HepG2 (cell line): ENCODE results near the gene ZNF429. TPM values are rescaled to one million over a fixed set of nuclear protein-coding genes. Genes with fewer than 3 reads are reported as not detected.

Source experiments
- MTA1 ChIP-seq: sonication (generic); formaldehyde crosslinking; IDR thresholded peaks from 2 replicates; pipeline ENCODE4 v1.4.0; 2020; ENCODE audit warnings: missing genetic modification reagents, mild to moderate bottlenecking, borderline replicate concordance
- RBAK ChIP-seq: sonication (generic); formaldehyde crosslinking; IDR thresholded peaks from 2 replicates; pipeline ENCODE4 v1.5.1; 2020; ENCODE audit warnings: mild to moderate bottlenecking, missing genetic modification reagents
- XBP1 ChIP-seq: sonication (generic); formaldehyde crosslinking; IDR thresholded peaks from 2 replicates; pipeline ENCODE4 v1.5.0; 2020; ENCODE audit warnings: missing genetic modification reagents
- XRCC5 ChIP-seq: fragments of 200-400 bp; formaldehyde crosslinking; optimal IDR thresholded peaks from 2 replicates; pipeline ENCODE3; 2017; ENCODE audit warnings: mild to moderate bottlenecking, low read length
- ZNF225 ChIP-seq: sonication (generic); formaldehyde crosslinking; IDR thresholded peaks from 2 replicates; pipeline ENCODE4 v1.4.0; 2020; ENCODE audit warnings: mild to moderate bottlenecking, missing genetic modification reagents
- ZNF407 ChIP-seq: sonication (generic); formaldehyde crosslinking; IDR thresholded peaks from one replicate; pipeline ENCODE4 v1.5.1; 2020; ENCODE audit warnings: mild to moderate bottlenecking, missing genetic modification reagents; ENCODE audit errors: not compliant biosample characterization
- ZNF776 ChIP-seq: sonication (generic); formaldehyde crosslinking; IDR thresholded peaks from 2 replicates; pipeline ENCODE4 v1.4.0; 2020; ENCODE audit warnings: mild to moderate bottlenecking, missing genetic modification reagents
- ZNF777 ChIP-seq: sonication (generic); formaldehyde crosslinking; IDR thresholded peaks from 2 replicates; pipeline ENCODE4 v1.4.0; 2020; ENCODE audit warnings: missing genetic modification reagents
- ZNF782 ChIP-seq: sonication (generic); formaldehyde crosslinking; IDR thresholded peaks from 2 replicates; pipeline ENCODE4 v1.4.0; 2020; ENCODE audit warnings: missing genetic modification reagents, mild to moderate bottlenecking, borderline replicate concordance
- ZNF850 ChIP-seq: sonication (generic); formaldehyde crosslinking; conservative IDR thresholded peaks from 2 replicates; pipeline ENCODE4 v1.9.0; 2021; ENCODE audit warnings: mild to moderate bottlenecking, missing genetic modification reagents
- ZNF883 ChIP-seq: sonication (generic); formaldehyde crosslinking; IDR thresholded peaks from 2 replicates; pipeline ENCODE4 v1.5.1; 2020; ENCODE audit warnings: mild to moderate bottlenecking, missing genetic modification reagents; ENCODE audit errors: not compliant biosample characterization
- polyA plus RNA-seq, 8 experiments: library from polyadenylated mRNA; depleted of rRNA in 3 of 8; stranded (reverse) in 7 of 8; unstranded in 1 of 8; fragments of >200 nt; fragmentation: Illumina TruSeq in 4 of 8; extraction: Trizol in 4 of 8; gene quantifications; 2 replicates each; pipeline versions ENCODE4 v1.2.1 to v1.2.3, GENCODE V29; 2011 to 2016; ENCODE audit warnings: low read depth in 4 of 8, missing spikeins in 1 of 8, mixed read lengths in 1 of 8; ENCODE audit not compliant: insufficient read depth in 1 of 8
- total RNA-seq, 5 experiments: library from RNA; depleted of rRNA; stranded (reverse); fragments of >200 nt; fragmentation: Illumina TruSeq; extraction: Trizol; gene quantifications; 2 replicates each; pipeline ENCODE4 v1.2.3, GENCODE V29; 2016; ENCODE audit warnings: low read depth in 1 of 5
- TF ChIP-seq, protein P1 (sequence below): sonication (generic); formaldehyde crosslinking; IDR thresholded peaks from 2 replicates; pipeline ENCODE4 v1.4.0; 2020; ENCODE audit warnings: missing genetic modification reagents
- TF ChIP-seq, protein P2 (sequence below): sonication (generic); formaldehyde crosslinking; IDR thresholded peaks from 2 replicates; pipeline ENCODE4 v1.8.1; 2023; ENCODE audit warnings: mild to moderate bottlenecking, moderate library complexity, missing genetic modification reagents
- TF ChIP-seq, protein P3 (sequence below), 2 experiments: sonication (generic) in 1 of 2; formaldehyde crosslinking in 1 of 2; IDR thresholded peaks; 2 replicates each; pipeline versions ENCODE4 v1.4.0 to v1.6.1; 2018 to 2020; ENCODE audit warnings: missing genetic modification reagents in 2 of 2, borderline replicate concordance in 1 of 2, low read depth in 1 of 2, mild to moderate bottlenecking in 1 of 2, missing biosample characterization in 1 of 2
- TF ChIP-seq, protein P4 (sequence below): sonication (generic); formaldehyde crosslinking; IDR thresholded peaks from 2 replicates; pipeline ENCODE4 v1.4.0; 2020; ENCODE audit warnings: missing genetic modification reagents

The ZNF429 gene
- total and polyA plus RNA-seq, 2 of the 13 experiments (the other 11 are each of a cell fraction or from before 2014, with no cell fraction given) = 3.3 to 3.4 TPM

DNA sequence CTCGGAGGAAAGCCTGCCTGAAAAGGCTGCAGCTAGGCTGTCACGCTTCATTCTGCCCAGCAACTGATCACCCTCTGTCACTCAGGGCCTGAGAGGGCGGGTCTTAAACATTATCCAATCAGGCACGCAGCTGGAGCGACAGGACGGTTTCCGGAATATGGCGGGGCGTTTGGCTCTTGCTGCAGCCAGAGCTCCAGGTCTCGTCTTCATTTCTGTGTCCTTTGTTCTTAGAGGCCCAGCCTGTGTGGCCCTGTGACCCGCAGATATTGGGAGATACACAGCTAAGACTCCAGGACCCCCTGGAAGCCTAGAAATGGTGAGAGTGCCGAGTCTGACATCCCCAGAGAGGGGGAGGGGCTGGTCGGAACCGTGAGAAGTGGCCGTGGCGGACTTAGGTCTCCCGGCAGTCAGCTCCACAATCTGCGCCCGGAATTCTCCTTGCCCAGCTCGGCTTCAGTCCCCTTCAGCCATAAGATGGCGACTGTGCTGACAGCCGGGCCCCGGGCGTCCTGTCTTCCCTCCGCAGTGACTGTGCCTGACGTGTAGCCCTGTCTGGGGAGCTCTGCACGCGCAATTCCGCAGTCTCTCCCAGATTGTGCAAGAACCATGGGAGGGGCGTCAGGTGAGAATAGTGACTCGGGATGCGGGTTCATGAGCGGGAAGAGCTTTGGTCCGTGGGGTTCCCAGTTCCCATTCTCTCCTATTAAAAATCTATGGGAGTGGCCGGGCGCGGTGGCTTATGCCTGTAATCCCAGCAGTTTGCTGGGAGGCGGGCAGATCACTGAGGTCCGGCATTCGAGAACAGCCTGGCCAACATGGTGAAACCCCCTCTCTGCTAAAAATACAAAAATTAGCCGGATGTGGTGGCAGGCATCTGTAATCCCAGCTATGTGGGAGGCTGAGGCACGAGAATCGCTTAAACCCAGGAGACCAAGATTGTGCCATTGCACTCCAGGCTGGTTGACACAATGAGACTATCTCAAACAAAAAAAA, at the start of gene ZNF429 (continued):
- 0 out of 2 replicates have a peak, but pooled peaks have one; percentile 23 for TF ChIP-seq ZNF782 (CRISPR knock-in tag)
- TF ChIP-seq ZNF776 (CRISPR knock-in tag) = no peak
- TF ChIP-seq ZNF225 (CRISPR knock-in tag) = no peak
- TF ChIP-seq, protein P1, sequence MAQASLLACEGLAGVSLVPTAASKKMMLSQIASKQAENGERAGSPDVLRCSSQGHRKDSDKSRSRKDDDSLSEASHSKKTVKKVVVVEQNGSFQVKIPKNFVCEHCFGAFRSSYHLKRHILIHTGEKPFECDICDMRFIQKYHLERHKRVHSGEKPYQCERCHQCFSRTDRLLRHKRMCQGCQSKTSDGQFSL (CRISPR knock-in tag) = no peak
- TF ChIP-seq ZNF407 (CRISPR knock-in tag) = no peak
- TF ChIP-seq XRCC5 = no peak
- TF ChIP-seq XBP1 (CRISPR knock-in tag) = no peak
- TF ChIP-seq RBAK (CRISPR knock-in tag) = no peak
- TF ChIP-seq, protein P2, sequence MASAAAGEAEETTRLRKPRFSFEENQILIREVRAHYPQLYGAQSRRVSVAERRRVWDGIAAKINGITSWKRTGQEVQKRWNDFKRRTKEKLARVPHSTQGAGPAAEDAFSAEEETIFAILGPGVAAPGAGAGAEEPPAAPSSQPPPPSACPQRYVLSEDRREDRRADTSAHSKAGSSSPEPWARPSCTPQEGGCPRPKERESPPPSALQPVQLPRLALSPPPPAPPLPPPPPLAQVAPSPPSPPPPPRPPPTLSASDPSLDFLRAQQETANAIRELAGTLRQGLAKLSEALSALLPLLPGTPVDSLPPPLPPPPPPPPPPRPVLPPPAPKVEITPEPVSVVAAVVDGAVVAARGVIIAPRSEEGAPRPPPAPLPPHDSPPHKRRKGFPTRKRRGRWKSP = 0 out of 2 replicates have a peak, but pooled peaks have one; percentile 38
- no peak for TF ChIP-seq ZNF777
- TF ChIP-seq, protein P3, sequence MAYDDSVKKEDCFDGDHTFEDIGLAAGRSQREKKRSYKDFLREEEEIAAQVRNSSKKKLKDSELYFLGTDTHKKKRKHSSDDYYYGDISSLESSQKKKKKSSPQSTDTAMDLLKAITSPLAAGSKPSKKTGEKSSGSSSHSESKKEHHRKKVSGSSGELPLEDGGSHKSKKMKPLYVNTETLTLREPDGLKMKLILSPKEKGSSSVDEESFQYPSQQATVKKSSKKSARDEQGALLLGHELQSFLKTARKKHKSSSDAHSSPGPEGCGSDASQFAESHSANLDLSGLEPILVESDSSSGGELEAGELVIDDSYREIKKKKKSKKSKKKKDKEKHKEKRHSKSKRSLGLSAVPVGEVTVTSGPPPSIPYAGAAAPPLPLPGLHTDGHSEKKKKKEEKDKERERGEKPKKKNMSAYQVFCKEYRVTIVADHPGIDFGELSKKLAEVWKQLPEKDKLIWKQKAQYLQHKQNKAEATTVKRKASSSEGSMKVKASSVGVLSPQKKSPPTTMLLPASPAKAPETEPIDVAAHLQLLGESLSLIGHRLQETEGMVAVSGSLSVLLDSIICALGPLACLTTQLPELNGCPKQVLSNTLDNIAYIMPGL (CRISPR knock-in tag; IDR thresholded peaks at IDR 0.05; ENCODE audit: borderline replicate concordance in 1 of 2, low read depth in 1 of 2) = peak in 1 of 2 experiments; percentile 48; a peak in 1 of 4 replicates
- TF ChIP-seq, protein P4, sequence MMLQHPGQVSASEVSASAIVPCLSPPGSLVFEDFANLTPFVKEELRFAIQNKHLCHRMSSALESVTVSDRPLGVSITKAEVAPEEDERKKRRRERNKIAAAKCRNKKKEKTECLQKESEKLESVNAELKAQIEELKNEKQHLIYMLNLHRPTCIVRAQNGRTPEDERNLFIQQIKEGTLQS (CRISPR knock-in tag) = no peak
- no peak for TF ChIP-seq ZNF850 (CRISPR knock-in tag)
- peak; percentile 38 for TF ChIP-seq ZNF883 (CRISPR knock-in tag)
- no peak for TF ChIP-seq MTA1 (CRISPR knock-in tag)
